Measurements from ENCODE around the gene EEFSEC.

The EEFSEC gene

GRCh38 chr3:128128251-128128650, 25.0 kb upstream of the EEFSEC start:
- no peaks in the 10 kb centered on the region for H3K9me3 ChIP-seq (ENCODE audit: control insufficient read depth, insufficient read depth, low read length)
- no peaks in the 10 kb centered on the region for H3K36me3 ChIP-seq (ENCODE audit: control insufficient read depth, insufficient read depth, low read length)
- peaks cover 4% of the 10 kb centered on the region; the same call in 1 of the 2 replicates for H3K4me1 ChIP-seq (ENCODE audit: control insufficient read depth, insufficient read depth, low read length)
- no peak overlapping the region for H3K4me3 ChIP-seq (ENCODE audit: low read depth, low read length)
- H3K27me3 ChIP-seq (ENCODE audit: control insufficient read depth, insufficient read depth, low read length), result no peaks in the 10 kb centered on the region
- no peak overlapping the region for H3K27ac ChIP-seq (ENCODE audit: low read depth, low read length)
- H3K9ac ChIP-seq (ENCODE audit: low read depth, low read length), result no peak overlapping the region

GRCh38 chr3:128131897-128132646, 21.2 kb upstream of the EEFSEC start:
- Histone ChIP-seq H3K4me1 (ENCODE audit: control insufficient read depth, insufficient read depth, low read length) (no peaks in the 10 kb centered on the region), H3K4me3 (ENCODE audit: low read depth, low read length) (no peak overlapping the region), H3K27ac (ENCODE audit: low read depth, low read length) (no peak overlapping the region), H3K9ac (ENCODE audit: low read depth, low read length) (no peak overlapping the region), H3K9me3 (ENCODE audit: control insufficient read depth, insufficient read depth, low read length) (no peaks in the 10 kb centered on the region), H3K36me3 (ENCODE audit: control insufficient read depth, insufficient read depth, low read length) (no peaks in the 10 kb centered on the region), H3K27me3 (ENCODE audit: control insufficient read depth, insufficient read depth, low read length) (no peaks in the 10 kb centered on the region)

DNA sequence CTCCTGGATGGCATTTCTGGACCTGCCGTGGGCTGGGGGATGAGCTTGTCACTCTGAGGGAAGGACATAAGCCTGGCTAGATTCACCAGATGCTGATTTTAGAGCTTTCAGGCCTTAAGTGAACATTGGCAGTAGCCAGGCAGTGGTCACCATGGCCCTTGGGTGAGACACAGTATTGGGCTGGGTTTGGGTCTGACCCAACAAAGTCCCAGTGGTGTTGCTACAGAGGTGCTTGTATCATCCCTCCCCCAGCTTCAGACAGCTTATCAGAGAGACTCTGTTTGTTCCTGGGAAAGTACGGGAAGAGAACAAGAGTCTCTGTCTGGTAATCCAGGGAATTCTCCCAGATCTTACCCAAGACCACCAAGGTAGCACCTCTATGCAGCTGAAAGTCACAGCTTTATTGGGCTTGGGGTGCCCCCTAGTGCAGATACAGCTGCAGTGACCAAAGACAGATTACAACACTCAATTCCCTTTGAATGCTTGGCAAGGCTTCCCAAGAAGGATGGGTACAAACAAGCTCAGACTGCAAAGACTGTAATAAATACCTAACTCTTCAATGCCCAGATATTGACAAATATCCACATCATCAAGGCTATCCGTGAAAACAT, 19.9 kb upstream of the EEFSEC start:
- no peaks in the 10 kb centered on the region for H3K36me3 ChIP-seq (ENCODE audit: control insufficient read depth, insufficient read depth, low read length)
- no peaks in the 10 kb centered on the region for H3K4me1 ChIP-seq (ENCODE audit: control insufficient read depth, insufficient read depth, low read length)
- H3K9me3 ChIP-seq (ENCODE audit: control insufficient read depth, insufficient read depth, low read length), result no peaks in the 10 kb centered on the region
- no peak overlapping the region for H3K27ac ChIP-seq (ENCODE audit: low read depth, low read length)
- no peaks in the 10 kb centered on the region; the same call in 1 of the 2 replicates for H3K27me3 ChIP-seq (ENCODE audit: control insufficient read depth, insufficient read depth, low read length)
- no peak overlapping the region for H3K9ac ChIP-seq (ENCODE audit: low read depth, low read length)
- no peak overlapping the region for H3K4me3 ChIP-seq (ENCODE audit: low read depth, low read length)

DNA sequence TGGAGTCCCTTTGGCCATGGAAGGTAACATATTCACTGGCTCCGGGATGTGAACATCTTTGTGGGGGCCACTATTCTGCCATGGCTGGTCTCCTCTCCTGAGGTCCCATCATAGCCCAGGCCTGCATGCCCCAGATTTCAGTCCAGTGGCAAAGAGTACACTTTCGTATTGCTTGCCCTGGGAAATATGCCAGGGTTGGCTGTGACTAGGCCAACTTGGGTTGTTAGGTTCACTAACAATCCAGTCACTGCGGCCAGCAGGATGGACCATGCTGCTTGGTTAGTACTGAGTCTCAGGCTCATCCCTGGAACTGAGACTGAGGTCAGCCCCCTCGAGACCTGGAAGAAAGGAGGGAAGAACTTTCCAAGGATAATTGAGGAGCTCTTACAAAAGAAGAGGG, 9.8 kb upstream of the EEFSEC start:
- H3K27ac ChIP-seq (ENCODE audit: low read depth, low read length), result no peak overlapping the region
- no peak overlapping the region for H3K4me3 ChIP-seq (ENCODE audit: low read depth, low read length)
- H3K27me3 ChIP-seq (ENCODE audit: control insufficient read depth, insufficient read depth, low read length), result peaks cover 4% of the 10 kb centered on the region; the same call in 1 of the 2 replicates
- H3K9ac ChIP-seq (ENCODE audit: low read depth, low read length), result no peak overlapping the region
- H3K9me3 ChIP-seq (ENCODE audit: control insufficient read depth, insufficient read depth, low read length), result no peaks in the 10 kb centered on the region
- H3K36me3 ChIP-seq (ENCODE audit: control insufficient read depth, insufficient read depth, low read length), result no peaks in the 10 kb centered on the region
- no peaks in the 10 kb centered on the region for H3K4me1 ChIP-seq (ENCODE audit: control insufficient read depth, insufficient read depth, low read length)

- Histone ChIP-seq H3K27ac (ENCODE audit: low read depth, low read length) (no peak overlapping the region), H3K9ac (ENCODE audit: low read depth, low read length) (no peak overlapping the region), H3K27me3 (ENCODE audit: control insufficient read depth, insufficient read depth, low read length) (peaks cover 4% of the 10 kb centered on the region; the same call in 1 of the 2 replicates), H3K4me1 (ENCODE audit: control insufficient read depth, insufficient read depth, low read length) (no peaks in the 10 kb centered on the region), H3K4me3 (ENCODE audit: low read depth, low read length) (no peak overlapping the region), H3K9me3 (ENCODE audit: control insufficient read depth, insufficient read depth, low read length) (no peaks in the 10 kb centered on the region), H3K36me3 (ENCODE audit: control insufficient read depth, insufficient read depth, low read length) (no peaks in the 10 kb centered on the region)
Observed at GRCh38 chr3:128144512-128145187, 8.6 kb upstream of the EEFSEC start.

GRCh38 chr3:128145279-128145678, 8.0 kb upstream of the EEFSEC start:
- Histone ChIP-seq H3K9me3 (ENCODE audit: control insufficient read depth, insufficient read depth, low read length) (no peaks in the 10 kb centered on the region), H3K27me3 (ENCODE audit: control insufficient read depth, insufficient read depth, low read length) (peaks cover 4% of the 10 kb centered on the region; the same call in 1 of the 2 replicates), H3K27ac (ENCODE audit: low read depth, low read length) (no peak overlapping the region), H3K4me1 (ENCODE audit: control insufficient read depth, insufficient read depth, low read length) (no peaks in the 10 kb centered on the region), H3K4me3 (ENCODE audit: low read depth, low read length) (no peak overlapping the region), H3K36me3 (ENCODE audit: control insufficient read depth, insufficient read depth, low read length) (no peaks in the 10 kb centered on the region), H3K9ac (ENCODE audit: low read depth, low read length) (no peak overlapping the region)

DNA sequence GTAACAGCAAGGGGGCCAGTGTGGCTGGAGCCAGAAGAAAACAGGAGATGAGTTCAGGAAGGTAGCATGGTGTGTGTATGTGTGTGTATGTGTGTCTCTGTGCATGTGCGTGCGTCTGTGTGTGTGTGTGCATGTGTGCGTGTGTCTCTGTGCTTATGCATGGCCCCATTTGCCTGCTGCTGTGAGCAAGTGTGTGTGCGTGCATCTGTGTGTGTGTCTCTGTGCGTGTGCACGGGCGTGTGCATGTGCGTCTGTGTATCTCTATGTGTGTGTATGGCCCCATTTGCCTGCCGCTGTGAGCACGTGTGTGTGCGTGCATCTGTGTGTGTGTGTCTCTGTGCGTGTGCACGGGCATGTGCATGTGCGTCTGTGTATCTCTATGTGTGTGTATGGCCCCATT, 7.1 kb upstream of the EEFSEC start:
- Histone ChIP-seq H3K4me3 (ENCODE audit: low read depth, low read length) (no peak overlapping the region), H3K36me3 (ENCODE audit: control insufficient read depth, insufficient read depth, low read length) (no peaks in the 10 kb centered on the region), H3K4me1 (ENCODE audit: control insufficient read depth, insufficient read depth, low read length) (no peaks in the 10 kb centered on the region), H3K9me3 (ENCODE audit: control insufficient read depth, insufficient read depth, low read length) (no peaks in the 10 kb centered on the region), H3K27me3 (ENCODE audit: control insufficient read depth, insufficient read depth, low read length) (peaks cover 4% of the 10 kb centered on the region; the same call in 1 of the 2 replicates), H3K27ac (ENCODE audit: low read depth, low read length) (no peak overlapping the region), H3K9ac (ENCODE audit: low read depth, low read length) (no peak overlapping the region)

- Histone ChIP-seq H3K4me3 (ENCODE audit: low read depth, low read length) (no peak overlapping the region), H3K4me1 (ENCODE audit: control insufficient read depth, insufficient read depth, low read length) (0 out of 2 replicates have a peak, but pooled peaks cover 3% of the 10 kb centered on the region), H3K36me3 (ENCODE audit: control insufficient read depth, insufficient read depth, low read length) (no peaks in the 10 kb centered on the region), H3K27ac (ENCODE audit: low read depth, low read length) (no peak overlapping the region), H3K27me3 (ENCODE audit: control insufficient read depth, insufficient read depth, low read length) (peaks cover 4% of the 10 kb centered on the region; the same call in 1 of the 2 replicates), H3K9me3 (ENCODE audit: control insufficient read depth, insufficient read depth, low read length) (no peaks in the 10 kb centered on the region), H3K9ac (ENCODE audit: low read depth, low read length) (no peak overlapping the region)
Observed at GRCh38 chr3:128149650-128150049, 3.6 kb upstream of the EEFSEC start.

GRCh38 chr3:128151758-128152274, 1.5 kb upstream of the EEFSEC start:
- no peak overlapping the region for H3K27ac ChIP-seq (ENCODE audit: low read depth, low read length)
- no peaks in the 10 kb centered on the region for H3K9me3 ChIP-seq (ENCODE audit: control insufficient read depth, insufficient read depth, low read length)
- no peaks in the 10 kb centered on the region for H3K36me3 ChIP-seq (ENCODE audit: control insufficient read depth, insufficient read depth, low read length)
- H3K4me3 ChIP-seq (ENCODE audit: low read depth, low read length), result no peak overlapping the region
- H3K9ac ChIP-seq (ENCODE audit: low read depth, low read length), result no peak overlapping the region
- peaks cover 4% of the 10 kb centered on the region; the same call in 1 of the 2 replicates for H3K27me3 ChIP-seq (ENCODE audit: control insufficient read depth, insufficient read depth, low read length)
- H3K4me1 ChIP-seq (ENCODE audit: control insufficient read depth, insufficient read depth, low read length), result 0 out of 2 replicates have a peak, but pooled peaks cover 3% of the 10 kb centered on the region

- Histone ChIP-seq H3K36me3 (ENCODE audit: control insufficient read depth, insufficient read depth, low read length) (peaks cover 4% of the 10 kb centered on the region; the same call in 1 of the 2 replicates), H3K4me1 (ENCODE audit: control insufficient read depth, insufficient read depth, low read length) (0 out of 2 replicates have a peak, but pooled peaks cover 3% of the 10 kb centered on the region), H3K27me3 (ENCODE audit: control insufficient read depth, insufficient read depth, low read length) (peaks cover 4% of the 10 kb centered on the region; the same call in 1 of the 2 replicates), H3K9ac (ENCODE audit: low read depth, low read length) (0 out of 2 replicates have a peak overlapping the region, but pooled peaks have one; percentile 48), H3K27ac (ENCODE audit: low read depth, low read length) (no peak overlapping the region), H3K9me3 (ENCODE audit: control insufficient read depth, insufficient read depth, low read length) (no peaks in the 10 kb centered on the region), H3K4me3 (ENCODE audit: low read depth, low read length) (peak overlapping the region; percentile 80)
Observed at GRCh38 chr3:128152419-128153155, 694 bp upstream of the EEFSEC start.

Data from HUES48 (cell line).